NCI-H146 treated with DMSO at 0.1 percent for 48 hours (cell line): Measurements from ENCODE around the gene ATXN1.

Source experiments
- DNase-seq: peaks from one replicate; lab custom pipeline; 2025; ENCODE audit not compliant: unreplicated experiment; lab: John Stamatoyannopoulos, UW

Gene ATXN1

GRCh38 chr6:16747232-16748024, 13.8 kb downstream of the ATXN1 start:
- DNase-seq: no peak

DNA sequence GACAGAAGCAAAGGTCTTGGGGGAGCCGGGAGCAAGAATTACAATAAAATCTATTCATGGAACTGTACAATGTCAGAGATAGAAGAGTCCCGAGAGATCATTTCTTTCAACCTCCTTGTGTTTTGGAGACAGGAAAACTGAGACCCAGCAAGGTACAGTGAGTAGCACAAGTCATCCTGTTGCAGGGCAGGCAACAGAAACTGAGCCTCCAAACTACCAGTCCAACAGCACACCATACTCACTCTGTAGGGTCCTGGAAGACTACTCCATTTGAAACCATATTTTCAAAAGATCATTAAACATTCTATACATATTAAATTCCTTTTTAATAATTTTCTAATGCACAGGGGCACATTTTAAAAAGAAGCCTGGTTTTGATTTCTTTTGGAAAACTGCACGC, 14.4 kb downstream of the ATXN1 start:
- no peak for DNase-seq

DNA sequence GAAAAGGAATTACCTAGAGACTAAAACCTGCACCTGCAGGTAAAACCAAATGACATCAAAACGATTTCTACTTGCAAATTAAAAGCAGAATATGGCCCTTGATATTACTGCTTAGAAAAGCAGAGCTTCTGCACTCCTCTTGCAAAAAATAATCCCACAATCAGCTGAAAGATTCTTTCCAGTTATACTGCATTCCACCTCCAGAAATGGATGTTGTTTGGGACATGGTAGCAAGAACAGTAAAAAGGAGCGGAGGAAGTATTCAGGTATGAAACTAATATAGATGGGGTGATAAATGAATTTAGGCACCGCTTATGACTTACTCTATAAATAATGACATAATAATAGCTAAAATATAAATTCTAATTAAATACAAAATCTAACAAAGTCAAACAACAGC, 14.9 kb downstream of the ATXN1 start:
- DNase-seq: no peak

- DNase-seq: no peak
Measured at GRCh38 chr6:16743664-16744210, 17.5 kb downstream of the ATXN1 start.

- DNase-seq: no peak
Measured at GRCh38 chr6:16742116-16742515, 19.1 kb downstream of the ATXN1 start.

DNA sequence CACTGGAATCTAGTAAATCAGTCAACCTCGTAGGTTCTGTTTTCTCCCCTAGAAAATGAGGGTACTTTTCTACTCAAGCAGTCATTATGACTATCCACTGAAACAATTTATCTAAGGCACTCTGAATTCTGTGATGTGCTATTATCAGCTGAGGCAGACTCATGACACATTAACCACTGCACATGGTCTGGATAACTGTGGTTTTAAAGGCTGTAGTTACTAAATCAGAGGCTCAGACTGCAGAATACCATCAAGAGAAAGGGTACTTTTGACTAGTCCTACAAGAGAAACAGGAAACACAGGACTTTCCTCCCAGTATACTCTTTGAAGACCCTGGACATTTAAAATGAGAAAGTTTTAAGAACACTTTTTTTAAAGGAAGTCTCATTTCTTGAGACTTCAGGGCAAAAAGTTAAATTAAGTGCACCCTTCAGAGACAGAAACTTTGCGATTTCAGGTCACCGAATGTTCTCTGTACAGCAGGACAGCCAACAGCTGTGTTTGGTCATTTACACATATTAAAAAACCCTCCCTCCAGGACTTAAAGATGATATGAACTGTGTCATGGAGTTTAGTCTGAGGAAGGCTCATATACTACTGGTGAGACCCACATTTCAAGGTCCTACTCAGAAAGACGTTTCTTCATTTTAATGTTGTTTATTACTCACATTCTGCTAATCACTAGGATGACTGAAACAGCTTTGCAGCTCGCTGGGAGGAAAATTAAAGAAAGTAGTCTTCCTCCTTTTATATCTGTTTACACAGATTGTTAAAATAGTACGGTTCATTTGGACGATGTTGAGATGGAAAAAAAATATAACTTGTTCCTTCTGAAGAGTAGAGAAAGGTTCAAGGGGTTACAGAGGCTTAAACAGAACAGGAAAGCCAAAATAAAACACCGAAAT, 19.9 kb downstream of the ATXN1 start:
- no peak for DNase-seq

DNA sequence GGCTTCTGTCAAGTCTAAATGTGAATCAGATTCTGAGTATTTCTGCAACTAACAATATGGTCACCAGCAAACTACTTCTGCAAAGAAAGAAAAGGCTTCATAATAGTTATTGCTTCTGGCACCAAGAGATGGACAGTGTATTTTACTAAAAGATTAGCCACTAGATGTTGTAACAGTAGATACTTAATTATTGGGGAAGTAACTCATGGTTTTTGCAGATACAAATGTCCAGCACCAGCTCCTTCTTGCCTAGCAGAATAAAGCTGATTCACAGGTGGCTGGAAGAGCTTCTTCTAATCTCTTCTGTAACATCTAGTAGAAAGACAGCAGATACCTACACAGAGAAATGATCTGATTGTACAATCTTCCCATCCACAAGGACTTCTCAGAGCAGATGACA, 21.2 kb downstream of the ATXN1 start:
- no peak for DNase-seq

- DNase-seq: no peak
Measured at GRCh38 chr6:16739329-16739801, 21.9 kb downstream of the ATXN1 start.

- DNase-seq: no peak
Measured at GRCh38 chr6:16737925-16738324, 23.3 kb downstream of the ATXN1 start.

GRCh38 chr6:16736856-16737775, 24.1 kb downstream of the ATXN1 start:
- no peak for DNase-seq

DNA sequence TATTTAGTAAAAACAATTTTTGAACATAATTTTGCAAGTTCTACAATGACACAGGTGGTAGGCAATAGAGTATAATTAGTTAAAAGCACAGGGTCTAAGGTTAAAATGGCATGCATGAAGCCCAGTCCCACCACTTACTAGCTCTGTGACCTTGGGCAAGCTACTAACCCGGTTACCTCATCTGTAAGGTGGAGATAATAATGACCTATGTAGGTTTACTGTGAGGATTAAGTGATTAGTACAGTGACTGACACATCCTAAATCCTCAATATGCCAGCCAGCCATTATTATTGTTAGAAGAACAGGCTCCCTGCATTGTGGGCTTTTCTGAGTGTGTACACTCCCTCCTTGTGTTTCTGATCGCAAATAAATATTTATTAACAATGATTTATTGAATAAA, 26.2 kb downstream of the ATXN1 start:
- no peak for DNase-seq

DNA sequence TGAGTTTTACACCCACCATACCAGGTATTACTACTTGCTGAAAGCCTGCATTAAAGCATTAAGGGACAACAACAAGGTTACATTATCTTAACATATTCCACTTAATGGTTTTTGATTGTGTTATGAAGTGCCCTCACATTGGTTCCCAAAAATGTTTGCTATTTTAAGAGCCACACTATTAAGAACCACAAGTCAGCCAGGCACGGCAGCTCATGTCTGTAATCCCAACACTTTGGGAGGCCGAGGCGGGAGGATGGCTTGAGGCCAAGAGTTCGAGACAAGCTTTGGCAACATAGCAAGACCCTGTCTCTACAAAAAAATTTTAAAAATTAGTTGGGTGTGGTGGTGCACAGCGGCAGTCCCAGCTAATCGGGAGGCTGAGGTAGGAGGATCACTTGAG, 28.2 kb downstream of the ATXN1 start:
- no peak for DNase-seq

DNA sequence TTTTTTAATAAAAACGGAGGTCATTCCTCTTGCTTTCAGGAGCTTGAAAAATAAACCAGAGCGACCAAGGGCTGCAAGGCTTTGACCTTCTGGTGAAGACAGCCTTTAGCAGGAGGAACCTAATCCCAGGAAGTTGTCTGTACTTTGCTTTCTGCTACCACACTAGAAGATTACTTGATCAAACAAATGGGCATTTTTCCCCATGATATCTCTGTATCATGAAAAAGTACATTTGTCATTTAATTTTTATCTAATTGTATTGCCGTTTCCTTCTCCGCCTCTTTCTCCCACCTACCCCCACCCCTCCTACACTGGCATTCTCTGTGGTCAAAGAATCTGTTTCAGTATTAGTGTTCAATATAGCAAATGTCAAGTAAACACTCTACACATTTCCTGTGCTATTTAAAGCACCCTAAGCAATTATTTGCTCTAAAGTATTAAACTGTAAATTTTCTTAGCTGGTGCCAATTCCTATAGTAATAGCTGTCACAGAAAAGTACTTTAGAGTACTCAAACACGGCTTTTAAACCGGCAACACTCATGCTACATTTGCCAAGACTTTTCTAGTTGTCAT, 29.7 kb downstream of the ATXN1 start:
- DNase-seq: no peak

- DNase-seq: no peak
Measured at GRCh38 chr6:16730738-16731477, 30.4 kb downstream of the ATXN1 start.

DNA sequence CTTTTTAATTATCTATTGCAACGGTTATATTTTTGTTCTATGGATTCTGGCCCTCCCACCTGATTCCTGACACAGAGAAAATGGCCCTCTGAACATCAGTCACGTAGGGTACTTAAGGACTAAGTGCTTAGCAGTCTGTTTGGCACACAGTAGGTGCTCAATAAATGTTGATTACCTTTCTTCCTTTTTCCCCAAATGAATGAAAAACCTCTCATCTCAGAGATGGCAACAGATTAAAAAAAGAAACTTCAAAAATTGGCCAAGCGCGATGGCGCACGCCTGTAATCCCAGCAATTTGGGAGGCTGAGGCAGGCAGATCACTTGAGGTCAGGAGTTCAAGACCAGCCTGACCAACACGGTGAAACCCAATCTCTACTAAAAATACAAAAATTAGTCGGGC, 31.5 kb downstream of the ATXN1 start:
- DNase-seq: no peak

GRCh38 chr6:16729183-16729691, 32.0 kb downstream of the ATXN1 start:
- DNase-seq: no peak

DNA sequence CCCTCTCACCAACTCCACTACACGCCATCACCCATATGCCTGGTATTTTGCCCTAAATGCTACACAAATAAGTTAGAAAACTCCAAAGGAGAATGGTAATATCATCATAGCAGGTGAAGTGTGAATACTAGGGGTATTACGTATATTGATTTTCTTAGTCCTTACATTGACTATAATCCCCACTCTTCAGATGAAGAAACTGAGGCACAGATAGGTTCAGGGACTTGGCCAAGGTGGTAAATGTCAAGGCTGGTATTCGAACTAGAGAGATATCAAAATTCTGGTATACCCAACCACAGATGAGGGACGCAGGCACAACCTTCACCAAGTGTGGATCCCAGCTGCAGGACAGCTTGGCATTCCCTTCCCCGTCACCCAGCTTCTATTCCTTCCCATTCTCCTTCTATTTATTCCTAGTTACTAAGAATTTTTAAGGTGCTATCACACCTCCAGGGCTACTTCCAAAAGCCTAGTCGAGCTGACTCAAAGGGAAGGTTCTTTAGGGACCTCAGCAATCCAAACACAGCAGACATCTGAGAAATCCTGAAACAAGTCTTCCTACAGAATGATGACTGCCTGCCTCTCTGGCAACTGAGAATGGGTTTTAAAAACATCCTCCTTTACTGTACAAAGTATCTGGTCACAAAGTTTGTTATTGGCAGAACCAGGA, 32.6 kb downstream of the ATXN1 start:
- DNase-seq: no peak

- no peak for DNase-seq
Measured at GRCh38 chr6:16727996-16728395, 33.3 kb downstream of the ATXN1 start.
